HG03460 (cell line): ENCODE data around the gene ZNF799.
A peak's percentile ranks its signal among the peaks of the same experiment; 100 is the strongest.
"Not testable (repeated sequence)": the region's sequence is repeated elsewhere in the genome, so short reads cannot be mapped to it uniquely, and the experiment has no call there.

ENCODE experiments used
- ATAC-seq: cut with Tn5 transposase; IDR thresholded peaks from one replicate; pipeline ENCODE4 v1.9.1; 2021; ENCODE audit not compliant: unreplicated experiment

Gene ZNF799

DNA sequence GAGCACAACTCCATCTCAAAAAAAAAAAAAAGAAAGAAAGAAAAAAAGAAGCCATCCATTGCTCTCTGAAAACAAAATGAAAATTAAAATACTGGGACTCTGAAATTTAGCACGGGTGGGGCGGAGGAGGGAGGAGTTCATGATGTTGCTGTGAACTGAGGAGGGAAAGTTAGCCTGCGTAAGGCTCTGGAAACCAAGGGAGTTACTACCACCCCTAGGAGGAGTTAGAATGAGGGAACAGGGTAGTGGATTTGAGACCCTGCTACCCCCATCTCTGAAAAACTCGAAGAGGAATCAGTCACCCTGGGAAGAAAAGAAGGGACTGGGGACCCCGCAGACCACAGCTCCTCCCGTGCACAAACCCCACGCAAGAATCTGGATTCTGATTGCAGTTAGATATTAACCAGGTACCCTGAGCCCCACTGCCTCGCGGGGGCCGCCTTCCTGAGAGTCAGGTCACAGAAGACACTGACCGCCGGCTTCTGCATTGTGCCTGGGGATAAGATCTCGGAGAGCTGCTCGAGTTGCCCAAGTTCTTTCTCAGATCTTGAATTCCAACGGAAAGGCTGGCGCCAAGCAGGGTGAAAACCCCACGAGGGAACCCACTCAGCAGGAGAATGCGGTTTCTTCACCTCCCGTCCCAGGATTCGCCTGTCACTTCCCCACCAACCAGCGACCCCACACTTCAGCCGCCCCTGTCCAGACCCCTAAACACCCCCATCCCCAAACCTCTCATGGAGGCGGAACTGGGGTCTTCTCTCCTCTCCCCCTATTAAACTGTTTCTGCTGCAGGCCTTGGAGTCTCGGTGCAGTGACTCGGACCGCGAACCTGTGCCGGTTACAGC is 36.5 kb downstream of the ZNF799 start:
- ATAC-seq: peak; percentile 21

DNA sequence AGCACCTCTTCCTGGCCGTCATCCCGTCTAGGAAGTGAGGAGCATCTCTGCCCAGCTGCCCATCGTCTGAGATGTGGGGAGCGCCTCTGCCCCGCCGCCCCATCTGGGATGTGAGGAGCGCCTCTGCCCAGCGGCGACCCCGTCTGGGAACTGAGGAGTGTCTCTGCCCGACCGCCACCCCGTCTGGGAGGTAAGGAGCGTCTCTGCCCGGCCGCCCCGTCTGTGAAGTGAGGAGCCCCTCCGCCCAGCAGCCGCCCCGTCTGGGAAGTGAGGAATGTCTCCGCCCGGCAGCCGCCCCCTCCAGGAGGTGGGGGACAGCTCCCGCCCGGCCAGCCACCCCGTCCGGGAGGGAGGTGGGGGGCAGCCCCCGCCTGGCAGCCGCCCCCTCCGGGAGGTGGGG is 38.8 kb downstream of the ZNF799 start:
- ATAC-seq: not testable (repeated sequence)

DNA sequence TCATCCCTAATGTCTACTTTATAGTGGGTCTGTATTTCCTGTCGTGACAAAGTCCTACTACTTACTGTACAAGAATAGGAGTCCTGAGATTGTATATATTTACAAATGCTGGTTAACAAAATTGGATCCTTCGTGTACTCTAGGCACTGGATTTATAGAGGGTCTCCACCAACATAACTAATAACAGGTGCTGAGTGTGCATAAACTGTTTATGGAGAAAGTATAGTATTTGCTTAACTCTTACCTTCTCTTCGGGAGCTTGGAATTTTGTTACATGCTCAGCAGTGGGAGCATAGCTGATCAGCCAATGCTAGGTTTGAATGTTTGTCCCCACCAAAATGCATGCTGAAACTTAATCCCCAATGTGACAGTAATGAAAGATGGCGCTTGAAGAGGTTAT is 47.7 kb downstream of the ZNF799 start:
- no peak for ATAC-seq

DNA sequence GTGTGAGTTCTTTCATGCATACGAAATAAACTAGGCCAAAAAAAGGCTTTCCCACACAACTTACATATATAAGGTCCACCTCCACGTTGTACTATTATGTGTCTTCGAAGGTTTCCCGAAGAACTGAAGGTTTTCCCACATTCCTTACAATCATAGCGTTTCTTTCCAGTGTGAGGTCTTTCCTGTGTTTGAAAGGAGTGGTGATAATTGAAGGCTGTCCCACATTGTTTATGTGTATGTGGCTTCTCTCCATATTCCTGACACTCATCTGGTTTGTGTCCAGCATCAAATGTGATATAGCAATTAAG is 50.2 kb downstream of the ZNF799 start:
- ATAC-seq: no peak

DNA sequence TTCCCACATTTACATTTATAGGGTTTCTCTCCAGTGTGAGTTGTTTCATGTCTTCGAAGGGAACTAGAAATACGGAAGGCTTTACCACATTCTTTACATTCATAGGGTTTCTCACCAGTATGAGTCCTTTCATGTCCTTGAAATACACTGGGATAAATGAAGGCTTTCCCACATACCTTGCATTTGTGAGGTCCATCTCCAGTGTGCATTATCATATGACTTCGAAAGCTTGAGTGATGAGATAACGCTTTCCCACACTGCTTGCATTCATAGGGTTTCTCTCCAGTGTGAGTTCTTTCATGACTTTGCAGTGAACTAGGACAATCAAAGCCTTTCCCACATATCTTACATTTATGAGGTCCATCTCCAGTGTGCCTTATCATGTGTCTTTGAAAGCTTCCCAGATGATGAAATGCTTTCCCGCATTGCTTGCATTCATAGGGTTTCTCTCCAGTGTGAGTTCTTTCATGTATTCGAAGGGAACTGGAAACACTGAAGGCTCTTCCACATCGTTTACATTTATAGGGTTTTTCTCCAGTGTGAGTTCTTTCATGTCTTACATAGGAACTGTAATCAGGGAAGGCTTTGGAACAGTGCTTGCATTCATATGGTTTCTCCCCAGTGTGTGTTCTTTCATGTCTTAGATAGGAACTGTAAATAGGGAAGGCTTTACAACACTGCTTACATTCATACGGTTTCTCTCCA is 50.7 kb downstream of the ZNF799 start:
- ATAC-seq: no peak

GRCh38 chr19:12346896-12347295 is 54.2 kb downstream of the ZNF799 start:
- ATAC-seq: no peak

DNA sequence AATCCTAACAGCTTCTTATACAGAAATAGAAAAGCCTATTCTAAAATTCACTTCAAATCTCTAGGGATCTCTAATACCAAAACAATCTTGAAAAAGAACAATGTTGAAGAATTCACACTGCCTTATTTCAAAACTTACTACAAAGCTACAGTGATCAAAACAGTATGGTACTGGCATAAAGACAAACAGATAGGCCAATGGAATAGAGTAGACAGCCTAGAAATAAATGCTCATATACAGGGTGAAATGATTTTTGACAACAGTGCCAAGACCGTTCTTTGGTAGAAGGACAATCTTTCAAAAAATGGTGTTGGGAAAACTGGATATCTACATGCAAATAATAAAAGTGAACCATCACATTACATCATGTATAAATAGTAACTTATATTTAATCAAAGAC is 55.9 kb downstream of the ZNF799 start:
- ATAC-seq: no peak
